GM10248 (cell line): ENCODE measurements around the gene SLC66A2.

ENCODE experiments used
- CTCF ChIA-PET: fragments of 300-600 bp; sonication (Branson Sonifier 250); formaldehyde crosslinking; extraction: SDS; loops from one replicate; lab custom pipeline; 2021; ENCODE audit warnings: antibody characterized with exemption; lab: Yijun Ruan, JAX
- POLR2A ChIA-PET: fragments of 350-650 bp; sonication (Branson Sonifier 250); formaldehyde crosslinking; extraction: SDS; loops from one replicate; lab custom pipeline; 2020; ENCODE audit warnings: antibody characterized with exemption; lab: Yijun Ruan, JAX
- DNase-seq: peaks from one replicate; pipeline ENCODE4 v3.0.0; 2012; ENCODE audit errors: extremely low spot score
- TF ChIP-seq, protein P1 (sequence below): IDR thresholded peaks from 2 replicates; pipeline ENCODE4 v1.5.1; 2012; ENCODE audit warnings: mild to moderate bottlenecking, low read depth; ENCODE audit errors: extremely low read depth, missing control alignments, control extremely low read depth

Gene SLC66A2

DNA sequence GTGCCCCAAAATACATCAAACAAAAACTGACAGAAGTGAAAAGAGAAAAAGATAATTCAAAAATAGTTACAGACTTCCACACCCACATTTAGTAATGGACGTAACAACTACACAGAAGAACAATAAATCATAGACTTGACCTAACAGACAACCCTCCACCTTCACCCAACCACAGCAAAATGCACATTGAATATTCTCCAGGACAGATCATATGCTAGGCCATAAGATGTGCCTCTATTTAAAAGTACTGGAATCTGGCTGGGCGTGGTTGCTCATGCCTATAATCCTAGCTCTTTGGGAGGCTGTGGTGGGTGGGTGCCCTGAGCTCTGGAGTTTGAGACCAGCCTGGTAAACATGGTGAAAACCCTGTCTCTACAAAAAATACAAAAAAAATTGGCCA is 20.0 kb downstream of the SLC66A2 start:
- ChIA-PET CTCF (no interaction called here), POLR2A (no interaction called here)
- TF ChIP-seq, protein P1, sequence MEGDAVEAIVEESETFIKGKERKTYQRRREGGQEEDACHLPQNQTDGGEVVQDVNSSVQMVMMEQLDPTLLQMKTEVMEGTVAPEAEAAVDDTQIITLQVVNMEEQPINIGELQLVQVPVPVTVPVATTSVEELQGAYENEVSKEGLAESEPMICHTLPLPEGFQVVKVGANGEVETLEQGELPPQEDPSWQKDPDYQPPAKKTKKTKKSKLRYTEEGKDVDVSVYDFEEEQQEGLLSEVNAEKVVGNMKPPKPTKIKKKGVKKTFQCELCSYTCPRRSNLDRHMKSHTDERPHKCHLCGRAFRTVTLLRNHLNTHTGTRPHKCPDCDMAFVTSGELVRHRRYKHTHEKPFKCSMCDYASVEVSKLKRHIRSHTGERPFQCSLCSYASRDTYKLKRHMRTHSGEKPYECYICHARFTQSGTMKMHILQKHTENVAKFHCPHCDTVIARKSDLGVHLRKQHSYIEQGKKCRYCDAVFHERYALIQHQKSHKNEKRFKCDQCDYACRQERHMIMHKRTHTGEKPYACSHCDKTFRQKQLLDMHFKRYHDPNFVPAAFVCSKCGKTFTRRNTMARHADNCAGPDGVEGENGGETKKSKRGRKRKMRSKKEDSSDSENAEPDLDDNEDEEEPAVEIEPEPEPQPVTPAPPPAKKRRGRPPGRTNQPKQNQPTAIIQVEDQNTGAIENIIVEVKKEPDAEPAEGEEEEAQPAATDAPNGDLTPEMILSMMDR, result no peak
- no peak for DNase-seq

DNA sequence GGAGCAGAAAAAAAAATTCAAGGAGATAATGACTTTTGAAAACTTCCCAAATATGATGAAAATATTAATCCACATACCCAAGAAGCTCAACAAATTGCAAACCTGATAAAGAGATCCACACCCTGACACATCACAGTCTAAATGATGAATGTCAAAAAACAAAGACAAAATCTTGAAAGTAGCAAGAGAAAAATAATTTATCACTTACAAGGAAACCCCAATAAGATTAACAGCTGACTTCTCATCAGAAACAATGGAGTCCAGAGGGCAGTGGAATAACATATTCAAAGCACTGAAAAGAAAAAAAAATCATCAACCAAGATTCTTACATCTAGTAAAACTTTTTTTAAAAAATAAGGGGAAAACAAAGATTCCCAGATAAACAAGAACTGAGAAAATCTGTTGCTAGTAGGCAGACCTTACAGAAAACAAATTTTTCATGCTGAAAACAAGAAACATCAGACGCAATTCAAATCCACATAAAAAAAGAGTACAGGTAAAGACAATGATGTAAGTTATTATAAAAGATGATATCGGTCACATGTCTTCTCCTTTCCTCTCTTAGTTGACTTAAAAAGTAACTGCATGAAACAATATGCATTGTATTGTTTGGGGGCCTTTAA is 21.3 kb downstream of the SLC66A2 start:
- POLR2A ChIA-PET, result no interaction called here
- CTCF ChIA-PET, result interaction anchor here (1.1 kb wide), 1 partner anchor 11 kb away, joined by 4 read pairs; no protein-coding TSS in a partner anchor
- TF ChIP-seq, protein P1, result no peak
- DNase-seq, result no peak

DNA sequence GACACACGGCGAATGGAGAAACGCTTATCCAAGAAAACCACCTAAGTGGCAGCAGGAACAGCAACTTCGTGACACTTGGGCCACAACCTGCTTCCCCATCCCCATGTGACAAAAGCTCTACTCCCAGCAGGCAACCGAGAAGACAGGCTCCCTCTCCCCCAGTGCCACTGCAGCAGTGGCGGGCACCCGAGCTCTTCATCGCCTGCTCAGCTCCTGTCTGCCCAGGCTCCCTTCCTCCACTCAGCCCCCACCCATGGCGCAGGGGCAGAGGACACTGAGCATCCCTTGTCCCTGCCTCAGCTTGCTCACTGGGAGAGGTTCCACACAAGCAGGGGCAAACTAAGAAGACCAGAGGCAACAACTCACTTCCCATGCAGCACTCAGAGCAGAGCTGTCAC is 22.9 kb downstream of the SLC66A2 start:
- TF ChIP-seq, protein P1, result no peak
- CTCF ChIA-PET, result interaction anchor here (0.9 to 1.2 kb wide), 2 partner anchors 9 to 24 kb away, joined by 3 to 4 read pairs; no protein-coding TSS in a partner anchor
- DNase-seq, result no peak
- POLR2A ChIA-PET, result no interaction called here

DNA sequence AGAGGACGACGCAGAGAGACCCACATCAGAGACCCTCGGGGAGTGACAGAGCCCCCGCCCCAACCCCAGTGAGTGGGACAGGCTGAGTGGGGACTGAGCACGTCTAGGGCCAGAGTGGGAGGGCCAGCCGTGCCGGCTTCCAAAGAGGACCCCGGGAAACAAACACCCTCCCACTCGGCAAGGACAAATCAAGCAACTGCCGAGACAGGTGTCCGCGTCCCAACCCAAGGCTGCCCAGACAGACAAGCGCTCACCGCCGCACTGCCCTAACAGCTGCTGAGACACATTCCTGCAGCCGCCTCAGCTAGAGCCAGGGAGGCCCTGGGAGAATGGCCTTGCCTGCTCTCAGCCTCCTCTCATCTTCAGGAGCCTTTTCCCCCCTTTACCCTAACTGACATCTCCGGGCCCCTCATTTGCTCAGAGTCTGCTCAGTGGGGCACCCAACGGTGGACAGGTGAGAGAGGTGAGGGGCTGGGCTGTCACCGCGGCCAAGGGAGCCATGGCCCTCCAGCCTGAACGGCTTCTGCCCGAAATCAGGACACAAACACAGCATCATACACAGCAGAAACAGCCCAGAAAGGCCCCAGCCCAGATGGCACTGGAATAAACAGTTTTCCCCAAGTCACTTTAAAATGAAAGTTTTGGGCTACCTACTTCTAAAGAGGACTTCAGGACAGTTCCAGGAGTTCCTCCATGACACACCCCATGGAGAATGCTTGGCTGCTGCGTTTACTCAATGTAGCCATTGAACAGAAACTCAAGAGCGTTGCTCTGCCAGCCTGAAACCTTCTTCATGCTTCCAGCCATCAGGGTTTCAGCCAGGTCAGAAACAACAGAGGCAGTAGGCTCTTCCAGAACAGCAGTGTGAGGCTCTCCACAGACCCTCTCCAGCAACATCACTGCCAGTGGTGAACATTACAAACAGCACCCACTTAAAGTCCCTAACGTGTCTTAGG is 23.6 kb downstream of the SLC66A2 start:
- CTCF ChIA-PET, result interaction anchor here (0.9 to 1.2 kb wide), 2 partner anchors 10 to 23 kb away, joined by 3 to 4 read pairs; no protein-coding TSS in a partner anchor
- DNase-seq, result no peak
- POLR2A ChIA-PET, result no interaction called here
- TF ChIP-seq, protein P1, result no peak

DNA sequence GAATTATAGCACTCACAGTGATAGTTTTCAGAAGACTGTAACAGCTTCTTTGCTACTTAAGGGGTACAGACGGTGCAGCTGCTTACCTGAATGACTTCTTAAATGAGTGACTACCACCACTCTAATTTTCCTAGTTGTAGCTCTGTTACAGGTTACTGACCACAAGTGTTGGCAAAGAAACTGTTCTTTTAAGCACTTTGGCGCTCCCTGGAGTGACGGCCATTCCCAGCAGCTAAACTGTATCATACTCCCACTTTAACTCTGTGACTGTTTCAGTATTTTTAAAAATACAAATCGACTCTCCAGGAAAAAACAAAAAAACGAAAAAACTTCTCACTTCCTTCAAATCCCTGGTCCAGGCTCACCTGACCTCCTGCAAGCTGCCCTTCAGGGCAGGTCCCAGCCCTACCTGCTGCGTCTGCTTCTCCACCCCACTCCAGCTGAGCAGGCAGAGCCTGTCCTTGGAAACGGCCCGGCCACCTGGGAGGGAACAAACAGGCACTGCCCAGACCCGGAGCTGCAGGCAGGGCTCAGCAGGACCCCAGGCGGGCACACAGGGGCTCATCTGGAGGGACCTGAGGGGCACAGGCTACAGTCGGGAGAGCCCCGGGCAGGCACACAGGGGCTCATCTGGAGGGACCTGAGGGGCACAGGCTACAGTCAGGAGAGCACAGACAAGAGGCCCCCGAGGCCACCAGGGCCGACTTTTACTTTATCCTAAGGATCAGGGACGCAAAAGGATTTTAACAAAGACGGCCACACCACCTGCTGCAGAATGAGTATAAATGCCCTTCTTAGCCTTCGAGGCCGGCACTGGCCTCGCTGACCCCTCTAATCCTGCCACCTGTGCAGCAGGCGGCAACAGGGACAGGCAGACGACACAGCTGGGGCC is 24.5 kb downstream of the SLC66A2 start:
- CTCF ChIA-PET, result interaction anchor here (0.9 kb wide), 1 partner anchor 16 kb away, joined by 3 read pairs; no protein-coding TSS in a partner anchor
- POLR2A ChIA-PET, result no interaction called here
- TF ChIP-seq, protein P1, result no peak

DNA sequence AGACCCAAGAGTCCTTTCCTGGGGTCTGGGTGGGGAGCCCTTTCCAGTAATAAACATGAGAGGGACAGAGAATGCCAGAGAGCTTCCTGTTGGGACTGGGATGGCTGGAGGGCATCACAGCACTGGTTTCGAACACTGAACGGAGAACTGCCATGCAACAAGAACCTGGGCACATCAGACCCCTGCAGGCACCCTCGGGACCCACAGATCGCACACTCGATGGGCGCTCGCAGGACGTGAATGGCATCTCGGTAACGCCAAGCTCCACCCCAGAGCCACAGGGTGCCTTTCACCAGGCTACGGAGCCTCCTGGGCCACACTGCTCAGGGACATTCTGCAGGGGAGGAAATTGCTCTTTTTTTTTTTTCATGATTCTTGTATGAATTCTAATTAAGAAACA is 25.1 kb downstream of the SLC66A2 start:
- ChIA-PET POLR2A (no interaction called here), CTCF (interaction anchor here (0.9 kb wide), 1 partner anchor 16 kb away, joined by 3 read pairs; no protein-coding TSS in a partner anchor)
- TF ChIP-seq, protein P1, result no peak
- no peak for DNase-seq

More for the DNA sequence above, 24.5 kb downstream of the SLC66A2 start:
- no peak for DNase-seq
